GM19395 (cell line): ENCODE measurements around the gene NTHL1.

Experiments
- ATAC-seq: cut with Tn5 transposase; IDR thresholded peaks from one replicate; pipeline ENCODE4 v1.9.1; 2021; ENCODE audit warnings: mild to moderate bottlenecking, moderate library complexity; ENCODE audit not compliant: unreplicated experiment

The NTHL1 gene

DNA sequence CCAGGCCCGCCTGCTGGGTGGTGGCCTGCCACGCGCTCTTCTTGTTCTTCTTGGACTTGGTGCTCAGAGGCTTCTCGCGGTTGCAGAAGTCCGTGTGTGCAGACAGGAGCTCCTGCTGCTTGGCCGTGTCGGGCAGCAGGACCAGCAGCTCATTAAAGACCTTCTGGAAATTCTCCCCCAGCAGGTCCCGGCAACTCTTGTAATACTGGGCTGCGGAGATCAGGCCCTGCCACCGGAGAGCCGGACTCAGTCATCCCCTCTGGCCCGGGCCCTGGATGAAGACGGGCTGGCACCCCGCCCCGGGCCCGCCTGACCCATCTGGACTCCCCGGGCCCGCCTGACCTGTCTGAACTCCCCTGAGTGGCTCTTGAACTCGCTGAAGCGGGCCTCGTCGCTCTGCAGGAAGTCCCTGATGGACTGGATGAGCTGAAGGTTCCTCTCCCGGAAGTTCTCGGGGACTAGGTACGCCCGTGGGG lies 49.2 kb downstream of the NTHL1 start:
- ATAC-seq: no peak

DNA sequence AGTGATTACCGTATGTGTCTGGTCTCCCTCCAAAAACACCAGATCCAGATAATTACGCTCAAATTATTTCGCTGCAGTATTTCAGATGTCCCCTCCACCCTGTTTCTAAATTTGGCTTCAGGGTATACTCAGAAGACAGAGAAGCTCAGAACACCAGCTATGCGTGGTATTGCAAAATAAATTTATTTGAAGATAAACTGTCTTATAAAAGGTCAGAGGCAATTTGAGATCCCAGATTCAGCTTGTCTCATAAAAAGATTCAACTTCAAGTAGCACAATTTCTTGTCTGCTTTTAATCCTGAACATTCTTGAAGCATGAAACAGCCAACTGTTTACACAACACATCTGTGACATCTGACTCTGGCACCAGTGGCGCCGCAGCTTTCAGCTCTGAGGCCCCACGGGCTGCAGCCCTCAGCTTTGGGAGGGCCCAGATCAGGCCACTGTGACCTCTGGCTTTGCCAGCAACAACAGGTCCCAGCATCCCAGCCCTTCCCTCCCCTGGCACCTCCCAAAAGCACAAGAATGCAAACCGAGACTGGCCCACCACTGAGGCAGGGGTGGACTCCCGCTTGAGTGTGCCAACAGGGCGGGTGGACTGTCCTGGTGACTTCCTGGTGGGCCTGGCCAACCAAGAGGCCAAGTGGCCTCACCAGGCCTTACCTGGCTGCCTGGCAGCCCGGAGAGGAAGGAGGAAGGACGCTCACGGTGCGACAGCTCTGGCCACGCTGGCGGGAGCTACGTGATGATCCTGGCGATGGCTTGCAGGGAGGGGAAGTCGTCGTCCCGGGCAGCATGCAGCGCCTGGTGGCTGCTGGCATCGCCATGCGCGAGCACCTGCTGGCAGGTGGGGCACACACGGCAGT lies 49.9 kb downstream of the NTHL1 start:
- ATAC-seq: no peak

DNA sequence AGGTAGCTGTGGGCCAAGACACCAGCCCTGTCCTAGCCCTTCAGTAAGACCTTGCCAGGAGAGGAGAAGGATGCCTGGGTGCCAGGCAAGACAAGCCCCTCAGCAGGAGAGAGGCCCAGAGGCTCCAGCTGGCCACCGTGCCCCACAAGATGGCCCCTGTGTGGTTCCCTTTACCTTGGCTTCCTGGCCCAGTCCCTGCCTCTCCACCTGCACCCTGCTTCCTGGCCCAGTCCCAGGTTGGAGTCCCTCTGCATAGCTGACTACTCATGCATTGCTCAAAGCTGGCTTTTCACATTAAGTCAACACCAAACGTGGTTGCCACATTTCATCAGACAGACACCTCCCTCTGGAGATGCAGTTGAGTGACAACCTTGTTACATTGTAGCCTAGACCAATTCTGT lies 53.9 kb downstream of the NTHL1 start:
- no peak for ATAC-seq

GRCh38 chr16:1992704-1993317 lies 54.8 kb downstream of the NTHL1 start:
- ATAC-seq: no peak

DNA sequence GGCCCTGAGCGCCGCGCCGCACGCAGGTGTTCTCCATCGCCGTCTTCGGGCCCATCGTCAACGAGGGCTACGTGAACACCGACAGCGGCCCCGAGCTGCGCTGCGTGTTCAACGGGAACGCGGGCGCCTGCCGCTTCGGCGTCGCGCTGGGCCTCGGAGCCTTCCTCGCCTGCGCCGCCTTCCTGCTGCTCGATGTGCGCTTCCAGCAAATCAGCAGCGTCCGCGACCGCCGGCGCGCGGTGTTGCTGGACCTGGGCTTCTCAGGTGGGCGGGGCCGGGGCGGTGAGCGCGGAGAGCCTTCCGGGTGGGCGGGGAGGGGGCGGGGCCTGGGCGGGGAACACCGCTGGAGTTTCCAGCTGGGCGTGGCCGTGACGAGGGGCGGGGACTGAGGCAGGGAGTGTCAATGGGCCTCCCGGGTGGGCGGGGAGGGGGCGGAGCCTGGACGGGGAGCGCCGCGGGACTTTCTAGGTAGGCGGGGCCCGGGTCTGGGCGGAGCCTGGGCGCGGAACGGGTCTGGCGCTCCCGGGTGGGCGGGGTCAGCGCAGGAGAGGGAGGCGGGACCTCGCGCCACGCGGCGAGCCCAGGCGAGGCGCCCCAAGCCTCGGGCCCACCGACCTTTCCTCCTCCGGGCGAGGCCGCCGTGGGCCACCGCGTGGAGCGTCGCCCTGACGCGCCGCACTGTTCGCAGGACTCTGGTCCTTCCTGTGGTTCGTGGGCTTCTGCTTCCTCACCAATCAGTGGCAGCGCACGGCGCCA lies 55.5 kb downstream of the NTHL1 start:
- peak; percentile 52 for ATAC-seq

- no peak for ATAC-seq
These were observed 56.1 kb downstream of the NTHL1 start for GRCh38 chr16:1991588-1991947.

DNA sequence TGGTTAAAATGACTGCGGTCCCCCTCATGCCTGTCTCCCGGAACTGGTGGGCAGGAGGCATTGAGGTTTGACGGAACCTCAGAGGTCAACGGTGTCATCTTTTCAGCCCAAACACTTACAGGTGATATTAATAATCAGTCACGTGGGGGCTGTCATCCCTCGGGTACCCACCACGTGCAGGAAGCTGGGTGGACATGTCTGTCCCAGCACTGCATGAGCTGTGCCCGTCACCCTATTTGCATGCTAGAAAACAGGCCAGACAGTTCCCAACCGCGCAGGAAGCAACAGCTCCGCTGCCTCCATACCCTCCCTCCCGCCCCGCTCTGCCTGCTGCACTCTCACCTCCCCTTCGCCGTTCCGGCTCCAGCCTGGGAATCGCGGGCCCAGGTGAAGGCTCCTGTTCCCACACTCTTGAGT lies 56.5 kb downstream of the NTHL1 start:
- no peak for ATAC-seq

GRCh38 chr16:1990351-1991134 lies 57.1 kb downstream of the NTHL1 start:
- ATAC-seq: no peak

- no peak for ATAC-seq
These were observed 57.6 kb downstream of the NTHL1 start for GRCh38 chr16:1990101-1990350.
